Stimulated activated CD8-positive, alpha-beta memory T cell treated with anti-CD3 and anti-CD28 coated beads, Interleukin-7, amount 100 ng/mL, for 1 hour (primary cell): Measurements from ENCODE around the gene TSPYL2.
A peak's percentile ranks its signal among the peaks of the same experiment; 100 is the strongest.

Experiments used
- DNase-seq, 2 donors: peaks; one replicate each; pipeline ENCODE4 v3.0.0-alpha.2; 2020; ENCODE audit warnings: low read depth in 2 of 2

Gene TSPYL2

DNA sequence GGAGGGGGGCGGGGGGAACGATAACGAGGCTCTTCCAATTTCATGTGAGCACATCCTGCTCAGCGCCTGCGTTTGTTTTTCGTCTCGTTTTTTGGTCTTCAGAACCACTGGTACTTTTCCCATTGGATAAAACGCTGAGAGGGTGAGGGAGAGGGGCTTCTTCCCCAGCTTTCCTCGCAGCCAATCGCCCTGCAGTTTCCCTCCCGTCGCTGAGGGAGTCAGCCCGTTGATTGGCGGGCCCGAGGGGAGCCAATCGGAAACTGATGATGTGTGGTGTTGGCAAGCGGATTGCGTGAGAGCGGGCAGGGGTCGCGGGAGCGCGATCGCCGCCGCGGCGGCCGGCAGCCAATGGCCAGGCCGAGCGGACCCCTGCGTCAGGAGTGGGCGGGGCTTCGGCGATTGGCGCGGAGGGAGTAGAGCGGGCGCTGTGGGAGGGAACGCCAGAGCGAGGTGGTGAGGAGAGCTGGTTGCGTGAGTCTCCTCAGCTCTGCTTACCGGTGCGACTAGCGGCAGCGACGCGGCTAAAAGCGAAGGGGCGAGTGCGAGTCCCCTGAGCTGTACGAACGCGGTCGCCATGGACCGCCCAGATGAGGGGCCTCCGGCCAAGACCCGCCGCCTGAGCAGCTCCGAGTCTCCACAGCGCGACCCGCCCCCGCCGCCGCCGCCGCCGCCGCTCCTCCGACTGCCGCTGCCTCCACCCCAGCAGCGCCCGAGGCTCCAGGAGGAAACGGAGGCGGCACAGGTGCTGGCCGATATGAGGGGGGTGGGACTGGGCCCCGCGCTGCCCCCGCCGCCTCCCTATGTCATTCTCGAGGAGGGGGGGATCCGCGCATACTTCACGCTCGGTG lies at the start of gene TSPYL2:
TSPYL2 (plus strand) TSS at position 443 of the 848 bp plus-strand sequence; CDS start at position 575, 132 bp downstream.
- peak; percentile 78 to 80 for DNase-seq

DNA sequence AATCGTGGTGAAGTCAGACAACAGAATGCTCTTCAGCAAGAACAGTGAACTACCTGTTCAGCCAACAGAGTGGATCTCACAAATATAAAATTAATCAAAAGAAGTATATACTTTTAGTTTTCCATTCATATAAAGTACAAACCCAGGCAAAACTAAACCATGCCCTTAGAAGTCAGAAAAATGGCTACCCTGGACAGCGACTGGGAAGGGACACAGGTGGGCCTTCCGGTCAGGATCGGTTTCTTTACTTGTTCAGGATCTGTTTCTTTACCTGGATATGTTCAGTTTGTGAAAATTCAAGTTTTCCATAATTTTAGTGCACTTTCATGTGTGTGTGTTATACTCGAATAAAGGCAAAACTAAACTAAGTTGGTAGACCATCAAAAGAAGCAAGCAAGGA lies 46.0 kb upstream of the TSPYL2 start:
- DNase-seq, result no peak

DNA sequence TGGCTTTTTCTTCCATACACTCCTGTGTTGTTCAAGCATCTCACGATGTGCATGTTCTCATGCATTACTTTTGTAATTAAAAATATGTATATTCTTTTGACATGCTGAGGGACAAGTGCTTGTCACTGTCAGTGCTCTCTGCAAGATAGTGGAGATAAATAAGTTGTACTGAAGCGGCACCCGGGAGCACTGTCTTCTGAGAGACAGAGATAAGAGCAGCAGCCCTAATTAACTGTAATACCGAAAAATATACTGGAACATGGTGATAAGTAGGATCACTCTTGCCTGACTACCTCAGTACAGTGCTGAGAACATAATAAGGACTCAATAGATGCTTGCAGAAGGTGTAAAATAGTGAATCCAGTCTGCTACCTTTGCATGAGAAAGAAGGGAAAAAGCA lies 42.9 kb upstream of the TSPYL2 start:
- no peak for DNase-seq

DNA sequence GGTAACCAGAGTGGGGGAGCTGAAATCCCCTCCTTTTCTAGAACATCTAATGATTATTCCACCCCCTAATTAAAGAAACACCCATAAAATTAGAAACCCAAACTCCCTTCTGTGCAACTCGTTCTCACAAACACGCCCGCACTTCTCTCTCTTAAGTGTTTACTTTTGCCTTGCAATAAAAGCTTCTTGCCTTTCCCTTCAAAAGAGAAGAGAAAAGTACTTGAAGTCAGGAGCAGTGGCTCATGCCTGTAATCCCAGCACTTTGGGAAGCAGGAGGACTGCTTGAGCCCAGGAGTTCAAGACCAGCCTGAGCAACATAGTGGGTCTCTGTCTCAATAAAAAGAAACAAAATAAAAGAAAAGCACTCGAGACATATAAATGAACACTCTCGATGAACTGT lies 37.2 kb upstream of the TSPYL2 start:
- no peak for DNase-seq

DNA sequence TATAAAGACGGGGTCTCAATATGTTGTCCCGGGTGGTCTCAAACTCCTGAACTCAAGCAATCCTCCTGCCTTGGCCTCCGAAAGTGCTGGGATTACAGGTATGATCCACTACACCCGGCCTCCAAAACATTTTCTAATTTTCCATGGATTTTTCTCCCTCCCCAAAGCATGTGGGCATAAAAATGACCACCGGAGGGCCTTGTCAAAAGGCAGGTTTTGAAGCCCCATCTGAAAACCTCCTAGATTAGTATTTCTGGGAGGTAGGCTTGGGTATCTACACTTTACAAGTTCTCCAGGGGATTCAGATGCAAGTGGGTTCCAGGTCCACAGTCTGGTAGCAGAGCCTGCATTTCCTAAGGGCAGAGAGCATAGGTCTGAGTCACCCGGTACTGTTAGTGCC lies 34.9 kb upstream of the TSPYL2 start:
- no peak for DNase-seq

DNA sequence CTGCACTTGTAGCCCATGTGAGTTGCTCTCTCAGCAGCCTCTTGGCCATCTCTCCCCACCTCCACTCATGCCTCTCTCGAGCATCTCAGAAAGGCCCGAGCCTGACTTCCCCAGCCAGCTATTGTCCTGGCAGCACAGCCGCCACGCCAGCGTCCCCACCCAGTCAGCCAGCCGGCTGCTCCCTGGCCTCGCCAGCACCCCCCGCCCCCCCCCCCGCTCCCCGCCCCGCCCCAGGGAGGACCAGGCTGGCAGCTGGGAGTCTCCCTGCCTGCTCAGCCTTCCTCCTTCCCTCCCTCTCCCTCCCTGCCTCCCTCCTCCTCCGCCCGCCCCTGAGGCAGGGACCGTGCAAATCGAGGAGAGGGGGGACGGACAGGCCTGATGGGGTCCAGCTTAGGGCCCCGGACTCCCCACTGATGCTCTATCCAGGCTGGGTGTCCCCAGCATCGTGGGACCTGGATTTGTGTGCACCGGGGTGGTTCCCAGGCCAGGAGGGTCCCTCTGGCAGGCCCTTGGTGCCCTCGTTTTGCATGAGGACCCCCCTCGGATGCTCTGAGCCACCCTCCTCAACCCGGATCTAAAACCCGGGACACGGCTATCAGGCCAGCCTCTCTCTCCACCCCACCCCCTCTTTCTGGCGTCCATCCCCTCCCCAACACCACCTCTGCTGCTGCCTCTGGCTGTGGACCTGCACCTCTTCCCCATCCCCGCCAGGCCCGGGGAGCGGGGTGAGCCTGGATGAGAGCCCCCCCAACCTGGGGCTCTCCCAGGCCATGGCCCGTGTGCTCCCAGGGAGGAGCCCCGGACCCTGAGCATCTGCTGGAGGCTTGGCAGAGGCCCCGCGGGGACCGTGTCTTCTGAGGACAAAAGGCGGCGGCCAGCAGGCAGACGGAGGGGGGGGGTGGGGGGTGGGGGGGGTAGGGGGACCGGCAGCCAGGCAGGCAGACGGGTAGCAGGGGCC lies 33.7 kb upstream of the TSPYL2 start, which contains the start of gene GPR173:
GPR173 (plus strand) TSS at position 621 of the 958 bp plus-strand sequence. CDS start 27,833 bp downstream, outside the sequence.
- no peak for DNase-seq

DNA sequence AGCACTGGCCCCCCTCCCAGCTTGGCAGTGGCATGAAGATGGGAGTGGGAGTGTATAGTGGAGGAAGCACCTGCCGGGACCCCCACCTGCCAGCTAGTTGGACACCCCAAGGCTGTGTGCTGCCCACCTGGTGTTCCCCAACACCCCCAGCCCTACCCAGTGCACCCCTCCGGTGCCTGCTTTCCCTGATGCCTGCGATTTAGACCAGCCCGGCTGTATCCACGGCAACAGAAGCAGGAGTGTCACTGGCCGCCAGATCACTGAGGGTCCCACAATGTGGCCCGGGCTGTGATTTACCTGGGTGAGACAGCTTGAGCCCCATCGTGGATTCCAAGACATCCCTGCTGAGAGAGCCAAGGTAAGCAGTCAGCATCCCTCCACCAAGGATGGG lies 33.0 kb upstream of the TSPYL2 start:
- no peak for DNase-seq

DNA sequence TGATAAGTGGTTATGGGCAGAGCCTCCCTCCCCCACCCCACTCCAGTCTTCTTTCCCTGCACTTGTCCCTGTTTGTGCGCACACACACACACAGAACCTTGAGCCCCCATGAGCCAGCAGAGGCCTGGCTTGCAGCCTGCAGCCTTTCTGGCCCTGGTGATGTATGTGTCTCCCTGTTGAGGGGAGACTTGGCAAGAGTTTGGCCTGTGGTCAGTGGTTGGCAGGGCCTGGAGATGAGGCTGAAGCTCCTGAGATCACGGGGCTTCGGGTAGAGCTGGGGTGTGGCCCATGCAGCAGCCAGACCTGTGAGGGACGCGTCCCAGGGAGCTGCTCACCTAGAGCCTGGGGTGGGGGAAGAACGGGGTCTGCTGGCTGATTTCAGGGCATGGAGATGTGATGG lies 31.3 kb upstream of the TSPYL2 start:
- no peak for DNase-seq

DNA sequence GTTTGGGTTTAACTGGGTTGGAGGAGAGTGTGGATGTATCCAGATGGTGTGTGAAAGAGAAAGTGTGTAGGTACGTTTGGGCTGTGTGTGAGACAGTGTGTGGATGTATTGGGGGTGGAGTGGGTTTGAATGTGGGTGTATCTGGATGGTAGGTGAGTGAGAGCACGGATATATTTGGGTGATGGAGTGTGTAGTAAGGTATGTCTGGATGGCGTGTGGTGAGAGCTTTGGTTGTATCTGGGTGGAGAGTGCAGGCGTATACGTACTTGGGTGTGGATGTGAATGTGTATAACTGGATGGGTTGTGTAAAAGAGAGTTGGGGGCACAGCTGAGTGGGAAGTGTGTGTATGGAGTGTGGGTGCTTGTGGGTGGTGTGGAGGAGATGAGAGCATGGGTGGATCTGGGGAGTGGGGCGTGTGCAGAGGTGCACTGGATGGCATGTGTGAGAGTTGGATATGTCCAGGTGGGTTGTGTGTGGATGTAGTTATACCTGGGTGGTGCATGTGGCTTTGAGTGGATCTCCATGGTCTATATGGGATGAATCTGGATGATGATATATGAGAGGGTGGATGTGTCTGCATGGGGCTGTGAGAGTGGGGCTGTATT lies 26.8 kb upstream of the TSPYL2 start:
- no peak for DNase-seq

DNA sequence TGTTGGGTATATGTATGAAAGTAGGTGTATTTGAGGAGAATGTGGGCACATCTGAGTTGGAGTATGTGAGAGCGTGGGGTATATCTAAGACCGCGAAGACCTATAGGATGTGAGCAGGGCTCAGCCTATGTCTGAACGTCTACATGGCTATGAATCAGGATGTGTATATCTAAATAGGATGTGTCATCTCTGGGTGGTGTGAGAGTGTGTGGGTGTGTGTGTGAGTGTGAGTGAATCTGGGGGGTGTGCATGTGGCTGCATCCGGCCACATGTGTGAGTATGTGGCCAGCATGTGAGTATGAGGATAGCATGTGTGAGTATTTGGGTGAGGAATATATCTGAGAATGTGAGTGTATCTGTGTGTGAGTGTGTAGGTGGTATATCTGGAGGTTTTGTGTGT lies 25.9 kb upstream of the TSPYL2 start:
- DNase-seq, result no peak

DNA sequence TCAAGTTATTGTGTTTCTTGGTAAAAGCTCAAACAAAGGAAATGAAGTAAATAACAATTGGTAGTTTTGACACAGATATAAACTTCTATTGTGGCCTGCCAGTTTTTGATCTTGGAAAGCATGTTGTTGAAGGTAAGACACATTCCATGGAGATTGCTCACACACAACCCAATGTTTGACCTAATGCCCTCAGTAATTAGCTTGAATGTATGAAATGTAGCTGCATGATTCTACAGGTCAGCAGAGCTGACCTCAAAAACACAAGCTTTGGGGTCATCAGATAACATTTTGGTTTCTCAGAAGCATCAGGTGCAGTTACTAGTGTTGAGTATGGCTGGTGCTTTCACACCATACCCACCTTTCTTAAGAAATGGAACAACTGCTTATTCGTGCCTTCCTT lies 17.1 kb upstream of the TSPYL2 start:
- DNase-seq, result no peak

DNA sequence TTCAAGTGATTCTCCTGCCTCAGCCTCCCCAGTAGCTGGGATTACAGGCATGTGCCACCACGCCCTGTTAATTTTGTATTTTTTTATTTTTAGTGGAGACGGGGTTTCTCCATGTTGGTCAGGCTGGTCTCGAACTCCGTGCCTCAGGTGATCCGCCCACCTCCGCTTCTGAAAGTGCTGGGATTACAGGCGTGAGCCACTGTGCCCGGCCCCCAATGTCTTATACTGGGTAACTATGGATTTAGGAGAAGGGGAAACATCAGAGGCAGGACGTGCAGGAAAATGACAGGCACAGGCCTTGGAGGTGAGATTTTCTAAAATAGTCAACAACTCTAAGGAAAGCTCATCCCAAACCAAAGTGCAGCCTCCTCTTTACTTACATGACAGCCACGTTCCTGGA lies 11.1 kb upstream of the TSPYL2 start:
- DNase-seq, result no peak

DNA sequence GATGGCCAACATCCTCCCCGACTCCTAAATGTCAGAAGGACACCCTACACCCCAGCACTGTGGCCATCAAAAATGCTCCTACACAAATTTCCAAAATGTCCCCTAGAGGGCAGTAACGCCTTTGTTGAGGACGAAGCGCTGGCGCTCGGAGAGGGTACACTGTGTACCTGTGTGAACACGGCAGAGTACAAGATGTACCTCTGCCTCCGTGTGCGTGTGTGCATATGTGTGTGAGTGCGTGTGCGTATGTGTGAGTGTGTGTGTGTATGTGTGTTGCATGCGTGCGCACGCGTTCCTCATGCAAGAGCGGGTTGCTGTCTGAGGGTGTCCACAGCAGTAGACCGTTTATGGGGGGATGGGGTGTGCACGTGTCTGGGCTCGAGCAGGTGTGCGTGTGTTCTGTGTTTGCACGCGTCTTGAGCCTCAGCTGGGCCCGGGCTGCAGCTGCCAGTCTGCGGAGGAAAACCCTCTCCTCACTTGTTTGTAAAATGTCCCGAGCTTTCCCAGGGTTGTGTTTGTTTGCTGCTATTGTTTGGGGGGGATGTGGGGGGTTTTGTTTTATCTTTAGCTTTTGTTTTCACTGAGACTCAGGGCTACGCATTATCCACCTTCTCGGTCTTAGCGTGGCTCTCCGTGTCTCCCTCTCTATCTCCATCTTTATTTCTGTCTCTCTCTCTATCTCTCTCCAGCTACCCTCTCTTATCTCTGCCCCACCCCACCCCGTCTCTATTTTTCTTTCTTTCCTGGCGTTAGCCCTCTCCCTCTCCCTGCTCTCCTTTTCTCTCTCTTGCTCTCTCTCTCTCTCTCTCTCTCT lies 10.4 kb upstream of the TSPYL2 start:
- no peak for DNase-seq

DNA sequence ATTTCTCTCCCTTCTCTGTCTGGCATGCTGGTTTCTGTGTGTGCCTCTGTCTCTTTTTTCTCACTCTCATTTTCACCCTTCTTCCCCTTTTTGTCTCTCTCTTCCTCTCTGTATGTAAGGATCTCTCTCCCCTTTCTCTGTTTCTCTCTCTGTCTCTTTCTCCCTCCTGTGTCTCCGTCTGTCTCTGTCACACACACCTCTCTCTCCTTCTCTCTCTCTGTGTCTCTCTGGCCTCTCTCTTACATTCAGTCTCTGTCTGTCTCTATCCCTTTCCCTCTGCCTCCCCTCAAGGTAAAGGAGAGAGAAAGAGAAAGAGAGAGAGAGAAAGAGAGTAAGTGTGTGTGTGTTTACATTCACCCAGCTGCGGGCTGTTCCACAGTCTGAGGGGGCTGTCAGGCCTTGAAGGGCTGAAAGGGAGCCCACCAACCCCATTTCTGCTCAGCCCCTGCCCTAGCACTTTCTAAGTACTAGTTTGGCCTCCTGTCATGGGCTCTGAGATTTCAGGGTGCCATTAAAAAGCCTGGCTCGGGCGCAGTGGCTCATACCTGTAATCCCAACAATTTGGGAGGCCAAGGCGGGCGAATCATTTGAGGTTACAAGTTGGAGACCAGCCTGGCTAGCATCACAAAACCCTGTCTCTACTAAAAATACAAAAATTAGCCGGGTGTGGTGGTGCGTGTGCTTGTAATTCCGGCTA lies 9.6 kb upstream of the TSPYL2 start:
- DNase-seq, result no peak

DNA sequence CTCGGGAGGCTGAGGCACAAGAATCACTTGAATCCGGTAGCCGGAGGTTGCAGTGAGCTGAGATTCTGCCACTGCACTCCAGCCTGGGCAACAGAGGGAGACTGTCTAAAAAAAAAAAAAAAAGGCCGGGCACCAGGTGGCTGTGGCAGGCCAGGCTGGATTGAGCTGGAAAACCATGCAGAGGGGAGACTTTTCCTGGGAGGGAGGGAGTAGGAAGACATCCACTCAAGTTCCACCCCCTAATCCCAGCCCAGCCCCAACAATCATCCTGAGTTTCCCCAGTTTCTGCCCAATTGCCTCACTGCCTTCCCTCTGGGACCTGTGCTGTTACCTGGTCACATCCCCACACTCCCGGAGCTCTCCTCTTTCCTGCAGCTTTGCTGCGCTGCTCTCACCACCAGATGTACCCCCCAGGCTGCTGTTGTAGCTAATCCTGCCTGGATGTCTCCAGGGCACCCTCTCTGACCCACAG lies 9.0 kb upstream of the TSPYL2 start:
- DNase-seq, result no peak

DNA sequence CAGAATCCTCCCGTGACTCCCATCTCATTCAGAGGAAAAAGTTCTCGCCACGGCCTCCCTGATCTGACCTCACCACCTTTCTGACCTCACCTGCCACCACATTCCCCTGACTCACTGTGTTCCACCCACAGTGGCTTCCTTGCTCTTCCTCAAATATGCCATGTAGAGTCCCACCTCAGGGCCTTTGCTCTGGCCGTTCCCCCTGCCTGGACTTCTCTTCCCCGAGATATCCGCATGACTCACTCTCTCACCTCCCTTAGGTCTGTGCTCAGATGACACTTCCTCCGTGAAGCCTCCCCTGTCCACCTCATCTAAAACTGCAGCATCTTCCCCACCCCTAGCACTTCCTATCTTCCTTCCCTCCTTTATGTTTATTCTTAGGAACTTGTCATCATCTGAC lies 7.2 kb upstream of the TSPYL2 start:
- no peak for DNase-seq

DNA sequence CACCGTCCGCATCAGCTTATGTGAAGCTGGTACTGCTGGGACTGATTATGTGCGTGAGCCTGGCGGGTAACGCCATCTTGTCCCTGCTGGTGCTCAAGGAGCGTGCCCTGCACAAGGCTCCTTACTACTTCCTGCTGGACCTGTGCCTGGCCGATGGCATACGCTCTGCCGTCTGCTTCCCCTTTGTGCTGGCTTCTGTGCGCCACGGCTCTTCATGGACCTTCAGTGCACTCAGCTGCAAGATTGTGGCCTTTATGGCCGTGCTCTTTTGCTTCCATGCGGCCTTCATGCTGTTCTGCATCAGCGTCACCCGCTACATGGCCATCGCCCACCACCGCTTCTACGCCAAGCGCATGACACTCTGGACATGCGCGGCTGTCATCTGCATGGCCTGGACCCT lies 5.5 kb upstream of the TSPYL2 start:
- DNase-seq, result no peak

DNA sequence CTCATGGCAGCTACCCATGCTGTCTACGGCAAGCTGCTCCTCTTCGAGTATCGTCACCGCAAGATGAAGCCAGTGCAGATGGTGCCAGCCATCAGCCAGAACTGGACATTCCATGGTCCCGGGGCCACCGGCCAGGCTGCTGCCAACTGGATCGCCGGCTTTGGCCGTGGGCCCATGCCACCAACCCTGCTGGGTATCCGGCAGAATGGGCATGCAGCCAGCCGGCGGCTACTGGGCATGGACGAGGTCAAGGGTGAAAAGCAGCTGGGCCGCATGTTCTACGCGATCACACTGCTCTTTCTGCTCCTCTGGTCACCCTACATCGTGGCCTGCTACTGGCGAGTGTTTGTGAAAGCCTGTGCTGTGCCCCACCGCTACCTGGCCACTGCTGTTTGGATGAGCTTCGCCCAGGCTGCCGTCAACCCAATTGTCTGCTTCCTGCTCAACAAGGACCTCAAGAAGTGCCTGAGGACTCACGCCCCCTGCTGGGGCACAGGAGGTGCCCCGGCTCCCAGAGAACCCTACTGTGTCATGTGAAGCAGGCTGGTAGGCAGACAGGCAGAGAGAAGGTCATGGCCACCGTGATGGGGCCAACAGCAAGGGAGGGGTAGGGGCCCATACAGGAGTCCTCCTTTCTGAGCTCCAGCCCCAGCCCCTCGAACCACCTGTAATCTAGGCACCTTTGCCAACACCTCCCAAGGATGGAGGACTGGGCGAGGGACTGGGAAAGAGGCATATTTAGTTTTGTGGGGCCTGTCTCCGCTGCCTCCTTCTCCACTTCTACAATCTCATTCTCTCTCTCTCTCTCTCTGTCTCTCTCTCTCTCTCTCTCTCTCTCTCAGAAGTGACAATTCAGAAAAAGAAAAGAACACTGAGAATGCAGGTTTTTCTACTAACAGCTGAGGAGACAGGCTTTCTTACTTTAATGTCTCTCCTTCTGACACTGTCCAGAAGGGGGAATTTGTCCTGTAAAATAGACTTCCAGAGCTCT lies 4.7 kb upstream of the TSPYL2 start:
- no peak for DNase-seq

DNA sequence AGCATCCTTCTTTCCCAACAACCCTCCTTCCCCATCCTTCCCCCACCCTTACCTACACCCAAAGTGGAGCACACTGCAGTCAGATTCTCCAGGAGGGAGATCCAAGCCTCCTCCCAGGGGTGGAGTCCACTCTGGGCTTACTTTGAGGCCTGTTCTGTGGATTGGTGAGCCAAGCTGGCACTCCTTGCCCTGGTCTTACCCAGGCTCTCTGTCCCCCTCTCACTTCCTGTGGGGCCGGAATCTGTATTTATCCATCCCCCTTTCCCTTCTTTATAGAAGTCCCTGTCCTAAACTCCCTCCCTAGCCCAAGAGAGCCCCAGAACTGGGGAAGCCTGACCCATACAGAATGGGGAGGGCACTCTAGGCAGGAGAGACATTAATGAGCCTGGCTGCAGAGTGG lies 3.2 kb upstream of the TSPYL2 start:
- DNase-seq, result no peak
